HUDEP-2 (cell line): ENCODE measurements around the gene KCTD2.
"Not testable (repeated sequence)": the region's sequence is repeated elsewhere in the genome, so short reads cannot be mapped to it uniquely, and the experiment has no call there.

ENCODE experiments used
- DNase-seq, 76 experiments: peaks; one replicate each; lab custom pipeline; 2025; ENCODE audit not compliant: unreplicated experiment in 76 of 76; lab: John Stamatoyannopoulos, UW

KCTD2 gene

GRCh38 chr17:75019146-75019545 is 27.9 kb upstream of the KCTD2 start:
- peak in 1 of 76 experiments; percentile 28 for DNase-seq

GRCh38 chr17:75019710-75020109 is 27.3 kb upstream of the KCTD2 start:
- no peak for DNase-seq

- no peak for DNase-seq
Observed at GRCh38 chr17:75020331-75021110, 26.5 kb upstream of the KCTD2 start.

GRCh38 chr17:75024686-75025397 is 22.2 kb upstream of the KCTD2 start:
- no peak for DNase-seq

GRCh38 chr17:75025398-75025734 is 21.7 kb upstream of the KCTD2 start:
- not testable (repeated sequence) for DNase-seq

GRCh38 chr17:75026650-75027049 is 20.4 kb upstream of the KCTD2 start:
- peak in 3 of 76 experiments; percentile 8 to 17 (median 12) for DNase-seq

- DNase-seq = no peak
Observed at GRCh38 chr17:75030161-75030560, 16.9 kb upstream of the KCTD2 start.

GRCh38 chr17:75031972-75032719 is 14.9 kb upstream of the KCTD2 start:
- DNase-seq = peak in 43 of 76 experiments; percentile 8 to 76 (median 36)

- DNase-seq = peak in 9 of 76 experiments; percentile 18 to 37 (median 27)
Observed at GRCh38 chr17:75032720-75033280, 14.2 kb upstream of the KCTD2 start.

- DNase-seq = peak in 74 of 76 experiments; percentile 19 to 99 (median 91)
Observed at GRCh38 chr17:75033346-75034235, 13.4 kb upstream of the KCTD2 start.

GRCh38 chr17:75034236-75034908 is 12.7 kb upstream of the KCTD2 start:
- DNase-seq = peak in 75 of 76 experiments; percentile 44 to 99 (median 90)

GRCh38 chr17:75036643-75037268 is 10.3 kb upstream of the KCTD2 start:
- DNase-seq = peak in 56 of 76 experiments; percentile 9 to 65 (median 37)

GRCh38 chr17:75039238-75039637 is 7.8 kb upstream of the KCTD2 start:
- no peak for DNase-seq

- no peak for DNase-seq
Observed at GRCh38 chr17:75041656-75042280, 5.3 kb upstream of the KCTD2 start.

GRCh38 chr17:75043789-75044188 is 3.2 kb upstream of the KCTD2 start:
- DNase-seq = not testable (repeated sequence)

- DNase-seq = no peak
Observed at GRCh38 chr17:75044716-75045115, 2.3 kb upstream of the KCTD2 start.

- peak in 13 of 76 experiments; percentile 19 to 52 (median 36) for DNase-seq
Observed at GRCh38 chr17:75045946-75046406, 1.0 kb upstream of the KCTD2 start.

- peak in 2 of 76 experiments; percentile 33 to 42 for DNase-seq
Observed at GRCh38 chr17:75047398-75048098, 523 bp downstream of the KCTD2 start.
